Ascending aorta (tissue), 2 donors: ENCODE results near the gene FASTK. TPM values are rescaled to one million over a fixed set of nuclear protein-coding genes. Genes with fewer than 3 reads are reported as not detected.

Experiments used
- DNase-seq, 2 donors: peaks; one replicate each; pipeline ENCODE4 v3.0.0-alpha.2; 2019; ENCODE audit warnings: low spot score in 2 of 2
- H3K27ac ChIP-seq, 2 donors: fragments of 200-600 bp; sonication (generic); one replicate each; pipeline ENCODE4 v1.5.1; 2016 to 2017; ENCODE audit warnings: mild to moderate bottlenecking in 1 of 2
- H3K27me3 ChIP-seq: fragments of 200-600 bp; sonication (generic); one replicate; pipeline ENCODE4 v1.5.1; 2017
- H3K36me3 ChIP-seq, 2 donors: fragments of 200-600 bp; sonication (generic); one replicate each; pipeline ENCODE4 v1.5.1; 2016
- H3K4me1 ChIP-seq, 2 donors: fragments of 200-600 bp; sonication (generic); one replicate each; pipeline ENCODE4 v1.5.1; 2016 to 2017; ENCODE audit warnings: mild to moderate bottlenecking in 1 of 2
- H3K4me3 ChIP-seq, 2 donors: fragments of 200-600 bp; sonication (generic); one replicate each; pipeline ENCODE4 v1.5.1; 2016 to 2017; ENCODE audit warnings: mild to moderate bottlenecking in 1 of 2
- H3K9me3 ChIP-seq, 2 donors: fragments of 200-600 bp; sonication (generic); one replicate each; pipeline ENCODE4 v1.5.1; 2016
- CTCF ChIP-seq, 3 experiments: fragments of 200-600 bp in 2 of 3; fragments of 450-650 bp in 1 of 3; sonication (generic) in 2 of 3; IDR thresholded peaks; one replicate each; pipeline ENCODE4 v1.5.1; 2016 to 2019; ENCODE audit warnings: antibody characterized with exemption in 3 of 3, mild to moderate bottlenecking in 1 of 3, moderate library complexity in 1 of 3
- intact Hi-C: fragments of 100-400 bp; cut with DNase I; formaldehyde crosslinking; loops from one replicate; pipeline ENCODE4 v1.15.1; 2023
- total RNA-seq: library from RNA; depleted of rRNA; stranded (reverse); fragments of >200 nt; gene quantifications from one replicate; pipeline ENCODE4 v1.1.0, GENCODE V29; 2016

Gene FASTK
- total RNA-seq, 1 donor from 2014 or later: 121 TPM

- Histone ChIP-seq H3K9me3 (no peaks in the 10 kb centered on the region), H3K4me1 (peaks cover 24 to 26% of the 10 kb centered on the region in 2 donors), H3K36me3 (peaks cover 25 to 38% of the 10 kb centered on the region in 2 donors), H3K27me3 (no peaks in the 10 kb centered on the region), H3K4me3 (no peak overlapping the region), H3K27ac (peak overlapping the region in 1 of 2 donors; percentile 15)
- no peak for TF ChIP-seq CTCF (IDR thresholded peaks at IDR 0.05)
- DNase-seq: no peak
- intact Hi-C loops: no loop called here
These were observed 2.2 kb downstream of the FASTK start for GRCh38 chr7:151078233-151079040.

- TF ChIP-seq CTCF (IDR thresholded peaks at IDR 0.05): no peak
- Histone ChIP-seq H3K9me3 (no peaks in the 10 kb centered on the region), H3K36me3 (peaks cover 28 to 45% of the 10 kb centered on the region in 2 donors), H3K27ac (peak overlapping the region in 1 of 2 donors; percentile 15), H3K27me3 (no peaks in the 10 kb centered on the region), H3K4me1 (peaks cover 24 to 26% of the 10 kb centered on the region in 2 donors), H3K4me3 (no peak overlapping the region)
- intact Hi-C loops: no loop called here
- no peak for DNase-seq
These were observed 2.8 kb downstream of the FASTK start for GRCh38 chr7:151077705-151078232.

- H3K9me3 ChIP-seq: no peaks in the 10 kb centered on the region
- no peak overlapping the region for H3K4me3 ChIP-seq
- no peak for DNase-seq
- no peaks in the 10 kb centered on the region for H3K27me3 ChIP-seq
- peaks cover 35 to 52% of the 10 kb centered on the region in 2 donors for H3K36me3 ChIP-seq
- H3K27ac ChIP-seq: no peak overlapping the region
- TF ChIP-seq CTCF (IDR thresholded peaks at IDR 0.05): no peak
- peaks cover 18 to 21% of the 10 kb centered on the region in 2 donors for H3K4me1 ChIP-seq
- intact Hi-C loops: no loop called here
These were observed 3.5 kb downstream of the FASTK start for GRCh38 chr7:151076863-151077704.

GRCh38 chr7:151075978-151076426 is 4.6 kb downstream of the FASTK start:
- intact Hi-C loops: no loop called here
- DNase-seq: no peak
- no peak for TF ChIP-seq CTCF (IDR thresholded peaks at IDR 0.05)
- no peak overlapping the region for H3K4me3 ChIP-seq
- no peaks in the 10 kb centered on the region for H3K9me3 ChIP-seq
- no peaks in the 10 kb centered on the region for H3K27me3 ChIP-seq
- H3K36me3 ChIP-seq: peaks cover 46 to 63% of the 10 kb centered on the region in 2 donors
- H3K27ac ChIP-seq: no peak overlapping the region
- peaks cover 8 to 10% of the 10 kb centered on the region in 2 donors for H3K4me1 ChIP-seq

- no peak for DNase-seq
- Histone ChIP-seq H3K4me3 (no peak overlapping the region), H3K9me3 (no peaks in the 10 kb centered on the region), H3K36me3 (peaks cover 50 to 67% of the 10 kb centered on the region in 2 donors), H3K27ac (no peak overlapping the region), H3K4me1 (peaks cover 8 to 9% of the 10 kb centered on the region in 2 donors), H3K27me3 (no peaks in the 10 kb centered on the region)
- intact Hi-C loops: no loop called here
- TF ChIP-seq CTCF (IDR thresholded peaks at IDR 0.05): no peak
These were observed 5.0 kb downstream of the FASTK start for GRCh38 chr7:151075662-151075971.
